ENCODE measurements around the gene RGS19.

DNA sequence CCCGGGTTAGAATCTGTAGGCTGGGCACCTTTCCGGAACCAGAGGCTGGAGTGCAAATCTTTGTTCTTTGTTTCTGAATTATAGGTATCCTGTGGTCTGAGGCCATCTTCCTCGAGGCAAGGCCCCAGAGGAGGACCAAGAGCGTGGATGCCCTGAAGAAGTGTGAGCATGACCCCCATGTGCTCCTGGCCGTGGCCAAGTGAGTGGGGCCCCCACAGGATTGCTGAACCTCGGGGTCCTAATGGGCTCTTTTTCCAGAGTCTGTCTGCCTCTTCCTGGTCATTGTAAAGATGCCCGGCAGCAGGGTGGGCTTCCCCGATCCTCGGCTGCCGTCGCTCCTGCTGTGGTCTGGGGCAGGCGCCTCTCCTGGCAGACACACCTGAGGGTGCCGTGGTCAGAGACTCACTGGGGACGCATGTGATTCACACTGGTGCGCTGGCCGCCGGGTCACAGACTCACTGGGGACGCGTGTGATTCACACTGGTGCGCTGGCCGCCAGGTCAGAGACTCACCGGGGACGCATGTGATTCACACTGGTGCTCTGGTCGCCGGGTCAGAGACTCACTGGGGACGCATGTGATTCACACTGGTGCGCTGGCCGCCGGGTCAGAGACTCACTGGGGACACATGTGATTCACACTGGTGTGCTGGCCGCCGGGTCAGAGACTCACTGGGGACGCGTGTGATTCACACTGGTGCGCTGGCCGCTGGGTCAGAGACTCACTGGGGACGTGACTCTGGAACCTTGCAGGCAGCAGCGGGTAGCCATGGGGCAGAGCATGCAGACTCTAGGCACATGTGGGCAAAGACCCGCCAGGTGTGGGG is 49.8 kb downstream of the RGS19 start:
- TF ChIP-seq, protein P1, sequence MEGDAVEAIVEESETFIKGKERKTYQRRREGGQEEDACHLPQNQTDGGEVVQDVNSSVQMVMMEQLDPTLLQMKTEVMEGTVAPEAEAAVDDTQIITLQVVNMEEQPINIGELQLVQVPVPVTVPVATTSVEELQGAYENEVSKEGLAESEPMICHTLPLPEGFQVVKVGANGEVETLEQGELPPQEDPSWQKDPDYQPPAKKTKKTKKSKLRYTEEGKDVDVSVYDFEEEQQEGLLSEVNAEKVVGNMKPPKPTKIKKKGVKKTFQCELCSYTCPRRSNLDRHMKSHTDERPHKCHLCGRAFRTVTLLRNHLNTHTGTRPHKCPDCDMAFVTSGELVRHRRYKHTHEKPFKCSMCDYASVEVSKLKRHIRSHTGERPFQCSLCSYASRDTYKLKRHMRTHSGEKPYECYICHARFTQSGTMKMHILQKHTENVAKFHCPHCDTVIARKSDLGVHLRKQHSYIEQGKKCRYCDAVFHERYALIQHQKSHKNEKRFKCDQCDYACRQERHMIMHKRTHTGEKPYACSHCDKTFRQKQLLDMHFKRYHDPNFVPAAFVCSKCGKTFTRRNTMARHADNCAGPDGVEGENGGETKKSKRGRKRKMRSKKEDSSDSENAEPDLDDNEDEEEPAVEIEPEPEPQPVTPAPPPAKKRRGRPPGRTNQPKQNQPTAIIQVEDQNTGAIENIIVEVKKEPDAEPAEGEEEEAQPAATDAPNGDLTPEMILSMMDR (optimal IDR thresholded peaks at IDR 0.05 in 1 of 3, IDR thresholded peaks at IDR 0.05 in 1 of 3, conservative IDR thresholded peaks at IDR 0.05 in 1 of 3; ENCODE audit: extremely low read depth in 1 of 3, insufficient read depth in 2 of 3, low read length in 3 of 3), result no peak
- no peak for TF ChIP-seq EZH2 (IDR thresholded peaks at IDR 0.05; ENCODE audit: low read length)
